ENCODE measurements around the gene SLC7A1. TPM values are rescaled to one million over a fixed set of nuclear protein-coding genes. Genes with fewer than 3 reads are reported as not detected.

SLC7A1 gene
- total RNA-seq, 2 experiments from 2014 or later = 11.3 to 12.3 TPM

DNA sequence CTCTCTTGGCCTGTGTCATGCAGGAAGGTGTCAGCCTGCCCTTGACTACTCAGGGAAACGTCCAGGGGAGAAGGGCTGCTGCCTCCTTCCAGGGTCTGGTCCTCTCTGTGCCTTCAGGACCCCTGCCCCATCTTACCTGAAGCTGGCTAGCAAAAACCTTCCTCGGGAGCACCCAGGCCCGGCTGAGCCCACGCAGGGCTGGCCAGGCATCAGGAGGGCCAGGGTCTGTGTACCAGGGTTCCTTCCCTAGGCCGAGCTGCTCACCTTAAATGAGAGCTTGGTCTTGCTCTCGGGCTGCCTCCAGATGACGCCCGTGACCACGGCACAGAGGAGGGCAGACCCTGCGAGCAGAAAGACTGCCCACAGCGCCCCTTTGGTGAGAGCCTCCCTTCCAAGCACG, 78.6 kb downstream of the SLC7A1 start:
- H3K4me1 ChIP-seq (ENCODE audit: insufficient read depth, low read length) = no peaks in the 10 kb centered on the region
- Mint-ChIP-seq H3K27me3 (no peaks in the 10 kb centered on the region), H3K4me3 (no peak overlapping the region), H3K4me1 (ENCODE audit: low read depth) (no peaks in the 10 kb centered on the region), H3K9me3 (no peaks in the 10 kb centered on the region), H3K27ac (no peak overlapping the region), H3K36me3 (ENCODE audit: low read depth) (peaks cover 83% of the 10 kb centered on the region)
- peaks cover 91% of the 10 kb centered on the region for H3K36me3 ChIP-seq (ENCODE audit: insufficient read depth, low read length)
- ChIA-PET POLR2A (no interaction called here), CTCF (interaction anchor here (1.9 kb wide), 1 partner anchor 9 kb away, joined by 7 read pairs; no protein-coding TSS in a partner anchor)
- no peaks in the 10 kb centered on the region for H3K27me3 ChIP-seq (ENCODE audit: control insufficient read depth in 1 of 2, insufficient read depth in 2 of 2, low read length in 2 of 2)
- ATAC-seq (ENCODE audit: poor library complexity) (no peak), DNase-seq (no peak)
- intact Hi-C loops (cut with DNase I, micrococcal nuclease) = no loop called here
- no peak overlapping the region for H3K27ac ChIP-seq (ENCODE audit: low read depth in 1 of 2, low read length in 2 of 2)
- H3K9me3 ChIP-seq (ENCODE audit: control insufficient read depth in 1 of 2, insufficient read depth in 1 of 2, low read length in 2 of 2) = no peaks in the 10 kb centered on the region
- no peak overlapping the region for H3K4me3 ChIP-seq (ENCODE audit: low read length)
- TF ChIP-seq, protein P1, sequence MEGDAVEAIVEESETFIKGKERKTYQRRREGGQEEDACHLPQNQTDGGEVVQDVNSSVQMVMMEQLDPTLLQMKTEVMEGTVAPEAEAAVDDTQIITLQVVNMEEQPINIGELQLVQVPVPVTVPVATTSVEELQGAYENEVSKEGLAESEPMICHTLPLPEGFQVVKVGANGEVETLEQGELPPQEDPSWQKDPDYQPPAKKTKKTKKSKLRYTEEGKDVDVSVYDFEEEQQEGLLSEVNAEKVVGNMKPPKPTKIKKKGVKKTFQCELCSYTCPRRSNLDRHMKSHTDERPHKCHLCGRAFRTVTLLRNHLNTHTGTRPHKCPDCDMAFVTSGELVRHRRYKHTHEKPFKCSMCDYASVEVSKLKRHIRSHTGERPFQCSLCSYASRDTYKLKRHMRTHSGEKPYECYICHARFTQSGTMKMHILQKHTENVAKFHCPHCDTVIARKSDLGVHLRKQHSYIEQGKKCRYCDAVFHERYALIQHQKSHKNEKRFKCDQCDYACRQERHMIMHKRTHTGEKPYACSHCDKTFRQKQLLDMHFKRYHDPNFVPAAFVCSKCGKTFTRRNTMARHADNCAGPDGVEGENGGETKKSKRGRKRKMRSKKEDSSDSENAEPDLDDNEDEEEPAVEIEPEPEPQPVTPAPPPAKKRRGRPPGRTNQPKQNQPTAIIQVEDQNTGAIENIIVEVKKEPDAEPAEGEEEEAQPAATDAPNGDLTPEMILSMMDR (IDR thresholded peaks at IDR 0.05) = no peak

DNA sequence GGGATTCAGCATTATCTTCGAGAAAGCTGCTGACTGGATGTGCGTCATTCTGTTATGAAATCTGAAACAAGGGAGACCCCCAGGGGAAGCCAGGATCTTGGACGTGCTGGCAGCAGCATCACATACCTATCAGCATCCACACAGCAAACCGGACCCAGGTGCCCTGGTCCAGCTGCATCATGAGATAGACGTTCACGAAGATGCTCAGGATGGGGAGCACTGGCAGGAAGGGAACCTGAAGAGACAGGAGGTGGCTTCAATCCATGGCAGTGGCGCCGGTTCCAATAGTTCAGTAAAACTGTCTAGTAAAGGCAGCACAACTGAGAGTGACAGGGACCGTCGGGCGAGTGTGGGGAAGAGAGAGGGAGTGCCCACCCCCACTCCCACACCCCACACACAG, 79.5 kb downstream of the SLC7A1 start:
- Histone ChIP-seq H3K4me1 (ENCODE audit: insufficient read depth, low read length) (no peaks in the 10 kb centered on the region), H3K9me3 (ENCODE audit: control insufficient read depth in 1 of 2, insufficient read depth in 1 of 2, low read length in 2 of 2) (no peaks in the 10 kb centered on the region), H3K4me3 (ENCODE audit: low read length) (no peak overlapping the region), H3K27ac (ENCODE audit: low read depth in 1 of 2, low read length in 2 of 2) (no peak overlapping the region), H3K36me3 (ENCODE audit: insufficient read depth, low read length) (peaks cover 82% of the 10 kb centered on the region), H3K27me3 (ENCODE audit: control insufficient read depth in 1 of 2, insufficient read depth in 2 of 2, low read length in 2 of 2) (no peaks in the 10 kb centered on the region)
- CTCF ChIA-PET = no interaction called here
- TF ChIP-seq, protein P1 (IDR thresholded peaks at IDR 0.05) = no peak
- Mint-ChIP-seq H3K27me3 (no peaks in the 10 kb centered on the region), H3K4me1 (ENCODE audit: low read depth) (no peaks in the 10 kb centered on the region), H3K9me3 (no peaks in the 10 kb centered on the region), H3K27ac (no peak overlapping the region), H3K4me3 (no peak overlapping the region), H3K36me3 (ENCODE audit: low read depth) (peaks cover 84% of the 10 kb centered on the region)
- no peak for ATAC-seq (ENCODE audit: poor library complexity)
- intact Hi-C loops (cut with DNase I, micrococcal nuclease) = no loop called here
- DNase-seq = no peak
- POLR2A ChIA-PET = no interaction called here

DNA sequence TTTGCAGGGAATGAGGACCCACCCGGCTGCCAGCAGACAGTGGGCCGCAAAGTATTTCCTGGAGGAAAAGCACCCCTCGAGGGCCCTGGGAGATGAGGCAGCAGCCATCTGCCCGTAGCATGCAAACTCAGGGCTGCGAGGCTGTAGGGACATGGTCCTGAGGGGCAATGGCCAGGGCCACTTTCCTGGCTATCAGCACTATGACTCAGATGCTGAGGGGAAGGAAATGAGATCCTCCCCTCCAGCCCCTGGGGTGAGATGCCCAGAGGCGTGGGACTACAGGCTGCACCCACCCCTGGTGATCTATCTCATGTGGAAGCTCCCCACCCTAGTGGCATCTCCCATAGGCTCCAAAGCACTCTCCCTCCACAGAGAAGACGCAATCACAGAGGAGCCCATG, 80.1 kb downstream of the SLC7A1 start:
- Mint-ChIP-seq H3K9me3 (no peaks in the 10 kb centered on the region), H3K27me3 (no peaks in the 10 kb centered on the region), H3K4me3 (no peak overlapping the region), H3K36me3 (ENCODE audit: low read depth) (peaks cover 79% of the 10 kb centered on the region), H3K4me1 (ENCODE audit: low read depth) (no peaks in the 10 kb centered on the region), H3K27ac (no peak overlapping the region)
- intact Hi-C loops (cut with DNase I, micrococcal nuclease) = no loop called here
- no peaks in the 10 kb centered on the region for H3K27me3 ChIP-seq (ENCODE audit: control insufficient read depth in 1 of 2, insufficient read depth in 2 of 2, low read length in 2 of 2)
- ChIA-PET CTCF (no interaction called here), POLR2A (no interaction called here)
- no peaks in the 10 kb centered on the region for H3K9me3 ChIP-seq (ENCODE audit: control insufficient read depth in 1 of 2, insufficient read depth in 1 of 2, low read length in 2 of 2)
- no peak overlapping the region for H3K27ac ChIP-seq (ENCODE audit: low read depth in 1 of 2, low read length in 2 of 2)
- H3K4me3 ChIP-seq (ENCODE audit: low read length) = no peak overlapping the region
- H3K4me1 ChIP-seq (ENCODE audit: insufficient read depth, low read length) = no peaks in the 10 kb centered on the region
- peaks cover 80% of the 10 kb centered on the region for H3K36me3 ChIP-seq (ENCODE audit: insufficient read depth, low read length)
- TF ChIP-seq, protein P1 (IDR thresholded peaks at IDR 0.05) = no peak
- DNase-seq (no peak), ATAC-seq (ENCODE audit: poor library complexity) (no peak)

Data from CD4-positive, alpha-beta T cell (primary cell).